ENCODE measurements around the gene IL1RL2. TPM values are rescaled to one million over a fixed set of nuclear protein-coding genes. Genes with fewer than 3 reads are reported as not detected.

Gene IL1RL2
- 0.20 and 0.22 TPM in 2 replicates for total RNA-seq

DNA sequence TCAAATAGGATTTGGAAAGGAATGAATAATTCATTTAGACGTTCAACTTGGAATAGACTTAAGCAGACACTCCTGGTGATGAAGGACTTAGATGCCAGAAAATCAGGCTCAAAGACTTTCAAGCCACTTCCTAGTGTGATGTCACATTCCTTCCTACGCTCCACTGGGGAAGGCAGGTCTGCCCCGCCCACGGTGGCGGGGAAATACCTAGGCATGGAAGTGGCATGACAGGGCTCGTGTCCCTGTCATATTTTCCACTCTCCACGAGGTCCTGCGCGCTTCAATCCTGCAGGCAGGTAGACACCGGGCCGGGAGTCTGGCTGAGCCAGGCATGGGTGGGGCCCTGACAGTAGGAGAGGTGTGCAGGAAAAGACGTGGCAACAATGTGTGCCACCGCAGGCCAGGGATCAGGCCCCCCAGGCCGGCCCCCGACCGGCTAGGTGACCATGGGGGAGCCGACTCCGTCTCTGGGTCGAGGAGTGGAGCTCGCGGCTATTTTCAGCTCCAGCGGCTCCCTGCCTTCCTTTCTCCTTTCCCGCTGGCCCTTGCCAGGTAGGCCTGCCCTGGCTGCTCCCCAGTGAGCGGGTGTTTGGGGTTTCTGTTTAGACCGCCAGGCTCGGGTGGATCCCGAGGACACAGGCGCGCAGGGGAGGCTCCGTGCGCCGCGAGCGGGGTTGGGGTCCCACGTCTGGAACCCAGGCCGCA lies at the start of gene IL1RL2:
Gene IL1RL2 (plus strand): TSS at position 233 of the 705 bp plus-strand sequence. CDS start 845 bp downstream, outside the sequence.
- DNase-seq (ENCODE audit: low read depth in 2 of 2): peak in 1 of 2 donors; percentile 27

DNA sequence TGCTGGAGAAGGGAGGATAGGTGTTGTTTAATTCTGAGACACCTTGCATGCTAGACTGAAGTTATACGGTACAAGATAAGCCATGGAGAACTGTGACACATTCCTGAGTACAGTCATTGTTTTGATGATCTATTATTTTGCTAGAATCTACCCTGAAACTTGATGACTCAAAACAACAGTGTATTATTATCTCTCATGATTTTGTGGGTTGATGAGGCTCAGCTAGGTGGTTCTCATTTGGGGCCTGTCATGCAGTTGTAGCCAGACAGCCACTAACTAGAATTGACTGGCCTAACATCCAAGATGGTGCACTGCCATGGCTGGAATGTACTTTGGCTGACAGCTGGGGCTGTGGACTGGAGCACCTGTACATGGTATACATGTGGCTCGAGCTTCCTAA lies 49.7 kb upstream of the IL1RL2 start:
- DNase-seq (ENCODE audit: low read depth in 2 of 2): no peak

DNA sequence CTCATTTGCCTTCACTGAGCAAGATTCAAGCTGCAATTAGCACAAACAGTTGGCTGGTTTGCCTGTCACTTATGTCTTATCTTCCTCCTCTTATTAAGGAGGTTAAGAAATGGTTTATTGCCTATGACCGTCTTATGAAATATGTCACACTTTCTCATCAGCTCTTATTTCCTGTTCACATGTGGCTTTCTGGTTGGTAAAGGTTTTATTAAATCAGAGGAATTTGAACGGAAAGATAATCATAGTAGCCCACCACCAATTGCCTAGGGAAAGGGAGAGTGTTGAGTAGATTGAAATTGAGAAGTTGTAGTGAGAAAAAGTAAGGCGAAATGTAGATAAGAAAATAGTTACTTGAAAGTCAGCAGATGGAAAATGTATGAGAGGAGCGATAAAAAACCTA lies 48.5 kb upstream of the IL1RL2 start:
- no peak for DNase-seq (ENCODE audit: low read depth in 2 of 2)

DNA sequence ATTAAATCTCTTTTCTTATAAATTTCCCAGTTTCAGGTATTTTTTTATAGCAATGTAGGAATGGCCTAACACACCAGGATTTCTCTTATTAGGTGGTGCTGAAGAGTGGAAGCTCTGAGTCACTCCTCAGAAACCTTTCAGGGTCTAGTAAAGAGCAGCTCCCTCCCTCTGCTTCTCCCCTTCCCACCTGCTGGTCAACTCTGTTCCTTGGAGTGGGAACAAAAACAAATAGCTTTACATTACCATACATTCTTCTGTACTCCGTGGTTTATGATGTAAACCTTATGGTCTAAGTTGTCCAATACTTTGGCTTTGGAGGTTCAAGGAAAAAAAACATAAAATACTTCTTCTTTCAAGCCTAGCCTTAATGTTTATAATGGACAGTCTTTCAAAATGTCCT lies 47.0 kb upstream of the IL1RL2 start:
- no peak for DNase-seq (ENCODE audit: low read depth in 2 of 2)

DNA sequence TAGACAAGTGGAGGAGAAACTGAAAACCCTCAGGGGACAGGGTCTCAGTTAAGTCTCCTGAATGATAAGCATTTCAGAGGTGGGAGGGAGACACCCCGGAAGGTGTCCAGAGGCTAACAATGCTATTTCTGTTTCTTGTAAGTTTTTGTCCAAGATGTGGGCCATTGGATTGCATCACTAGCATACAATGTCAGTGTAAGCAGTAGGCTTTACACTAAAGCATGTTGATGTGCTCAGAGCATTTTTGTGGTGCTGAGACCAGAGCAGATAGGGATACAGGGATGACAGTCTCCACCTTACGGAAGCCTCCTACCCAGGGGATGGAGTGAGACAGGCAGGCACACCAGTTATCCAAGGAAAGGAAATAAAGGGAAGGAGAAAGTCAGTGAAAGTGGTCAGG lies 46.4 kb upstream of the IL1RL2 start:
- DNase-seq (ENCODE audit: low read depth in 2 of 2): no peak

DNA sequence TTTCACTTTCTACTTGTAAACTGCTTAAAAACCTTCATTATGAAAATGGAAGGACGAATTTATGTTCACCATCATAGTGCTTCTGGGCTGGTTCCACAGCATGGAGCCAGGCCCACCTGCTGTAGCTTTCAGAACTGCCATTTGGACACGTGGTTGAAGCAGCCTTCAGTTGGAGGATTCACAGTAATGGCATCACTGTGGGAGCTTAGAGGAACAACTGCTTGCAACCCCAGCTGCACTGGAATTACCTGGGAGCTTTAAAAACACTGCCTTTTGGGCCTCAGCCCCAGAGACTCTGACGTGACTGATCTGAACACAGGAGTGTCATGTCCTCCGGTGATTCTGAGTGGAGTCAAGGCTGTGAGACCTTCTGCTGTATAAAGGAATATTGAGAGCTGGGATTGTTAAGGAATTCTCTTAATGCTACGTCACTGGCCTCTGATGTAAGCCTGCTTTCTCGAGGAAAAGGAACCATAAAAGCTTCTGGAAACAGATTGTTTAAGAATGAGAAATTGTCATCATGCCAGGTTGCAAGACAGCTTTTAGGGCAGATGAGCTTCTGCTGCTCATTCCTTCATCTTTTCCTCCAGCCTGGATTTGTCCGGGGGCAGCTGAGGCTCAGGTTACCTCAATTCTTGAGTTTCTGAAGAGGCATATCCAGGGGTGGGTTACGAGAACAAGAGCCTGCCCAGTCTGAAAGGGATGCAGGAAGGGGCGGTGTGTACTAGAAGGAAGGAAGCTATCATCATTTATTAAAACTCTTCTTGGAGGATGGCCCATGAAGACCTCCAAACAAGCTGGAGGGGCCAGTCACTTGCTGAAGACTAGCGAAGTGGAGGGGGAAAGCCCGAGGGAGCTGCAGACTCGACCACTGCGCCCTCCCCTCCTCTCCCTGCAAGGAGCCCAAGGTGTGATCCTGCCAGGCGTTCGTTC lies 45.5 kb upstream of the IL1RL2 start:
- peak in 1 of 2 donors; percentile 72 for DNase-seq (ENCODE audit: low read depth in 2 of 2)

DNA sequence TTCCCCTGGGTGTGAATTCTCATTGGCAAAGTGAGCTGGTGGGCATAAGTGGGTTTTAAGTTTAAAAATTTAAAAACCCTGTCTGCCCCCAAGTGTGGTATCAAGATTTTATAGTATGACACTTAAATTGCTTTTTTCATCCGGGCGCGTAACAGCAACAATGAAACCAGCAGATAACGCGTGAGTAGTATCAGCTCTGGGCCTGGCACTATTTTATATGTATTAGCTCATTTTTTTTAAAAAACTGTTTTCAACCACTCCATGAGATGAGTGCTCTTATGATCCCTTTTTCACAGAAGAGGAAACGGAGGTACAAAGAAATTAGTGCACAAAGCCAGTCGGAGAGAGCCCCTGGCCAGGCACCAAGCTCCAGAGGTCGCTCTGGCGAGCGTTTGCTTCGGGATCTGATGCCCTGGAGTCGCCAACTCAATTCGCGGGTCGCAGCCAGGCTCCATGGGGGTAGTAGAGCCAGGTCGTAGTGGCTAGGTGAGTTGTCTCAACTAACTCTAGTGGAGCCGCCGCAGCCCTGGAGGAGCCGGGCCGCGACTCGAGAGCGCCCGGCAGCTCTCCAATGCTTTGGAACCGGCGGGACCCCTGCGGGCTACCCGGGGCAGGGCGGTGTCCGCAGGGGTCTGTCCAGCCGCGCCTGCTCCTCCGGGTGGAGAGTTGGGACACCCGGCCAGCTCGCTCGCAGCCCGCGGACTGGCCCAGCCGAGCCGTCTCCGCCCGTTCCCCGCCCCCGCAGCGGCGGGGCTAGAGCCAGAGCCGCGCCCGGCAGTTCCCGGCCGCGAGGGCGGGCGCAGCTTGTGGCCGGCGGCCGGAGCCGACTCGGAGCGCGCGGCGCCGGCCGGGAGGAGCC lies 44.6 kb upstream of the IL1RL2 start, which contains the start of gene IL1R1:
Gene IL1R1 (plus strand): TSS at position 777 of the 859 bp plus-strand sequence. CDS start 14,979 bp downstream, outside the sequence.
- DNase-seq (ENCODE audit: low read depth in 2 of 2): peak; percentile 79 to 89

DNA sequence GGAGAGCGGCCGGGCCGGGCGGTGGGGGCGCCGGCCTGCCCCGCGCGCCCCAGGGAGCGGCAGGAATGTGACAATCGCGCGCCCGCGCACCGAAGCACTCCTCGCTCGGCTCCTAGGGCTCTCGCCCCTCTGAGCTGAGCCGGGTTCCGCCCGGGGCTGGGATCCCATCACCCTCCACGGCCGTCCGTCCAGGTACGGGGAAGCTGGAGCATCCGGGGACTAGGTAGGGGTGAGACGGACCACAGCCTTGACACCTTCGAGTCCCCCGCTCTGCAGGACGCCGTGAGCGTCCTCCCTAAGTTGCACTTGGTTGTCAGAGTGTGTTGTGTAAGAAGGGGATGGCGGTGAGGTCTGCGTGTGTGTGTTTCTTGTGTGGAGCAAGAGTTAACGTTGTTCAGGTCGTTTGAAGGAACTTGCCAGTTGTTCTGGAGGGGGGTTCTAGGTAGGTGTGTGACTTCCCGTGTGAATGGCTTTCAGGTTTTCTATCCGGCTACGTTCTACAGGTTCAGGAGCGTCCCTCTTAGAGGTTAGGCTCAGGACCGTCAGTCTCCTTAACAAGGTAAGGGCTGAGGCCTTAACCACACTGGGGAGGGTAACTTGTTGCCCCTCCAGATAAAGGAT lies 43.9 kb upstream of the IL1RL2 start:
- DNase-seq (ENCODE audit: low read depth in 2 of 2): peak; percentile 51 to 54

DNA sequence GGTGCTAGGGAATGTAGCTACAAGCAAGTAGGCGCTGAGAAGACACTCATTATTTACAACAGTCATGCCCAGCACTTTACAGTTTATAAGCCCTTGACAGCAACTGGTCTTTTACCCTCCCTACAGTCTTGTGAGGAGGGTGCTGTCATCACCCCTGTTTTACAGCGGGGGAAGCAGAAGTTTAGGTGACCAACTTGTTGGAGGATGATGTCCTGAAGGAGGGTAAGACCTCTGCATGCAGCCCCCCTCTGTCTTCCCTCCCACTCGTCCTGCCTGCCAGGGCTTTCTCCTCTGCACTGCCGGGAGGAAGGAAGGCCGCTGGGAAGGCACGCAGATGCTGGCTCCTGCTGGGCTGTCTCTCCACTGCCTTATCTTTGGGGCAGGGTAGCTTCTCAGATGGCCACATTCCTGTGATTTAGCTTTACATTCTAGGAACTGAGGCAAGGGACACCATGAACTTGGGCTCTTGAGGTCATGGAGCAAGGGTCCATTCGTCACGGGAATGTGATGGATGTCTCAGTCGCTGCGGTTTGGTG lies 43.3 kb upstream of the IL1RL2 start:
- peak; percentile 57 to 61 for DNase-seq (ENCODE audit: low read depth in 2 of 2)

DNA sequence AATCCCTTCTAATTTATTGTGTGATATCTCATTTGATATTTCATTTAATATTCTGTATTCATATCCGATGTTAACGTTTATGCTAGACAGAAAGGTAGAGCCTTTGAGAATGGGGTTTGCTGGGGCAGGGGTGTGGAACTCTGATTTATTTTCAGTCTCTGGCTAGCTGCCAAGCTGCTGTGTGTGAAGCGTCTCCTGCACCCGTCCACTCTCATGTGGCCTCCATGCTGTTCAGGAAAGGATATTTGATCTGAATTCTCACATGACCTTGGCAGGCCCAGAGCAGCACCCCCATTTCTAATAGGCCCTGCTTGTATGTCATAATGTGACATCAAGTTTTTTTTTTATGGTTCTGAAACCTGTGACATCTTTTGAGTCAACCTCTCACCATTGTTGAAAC lies 42.7 kb upstream of the IL1RL2 start:
- peak; percentile 32 to 72 for DNase-seq (ENCODE audit: low read depth in 2 of 2)

DNA sequence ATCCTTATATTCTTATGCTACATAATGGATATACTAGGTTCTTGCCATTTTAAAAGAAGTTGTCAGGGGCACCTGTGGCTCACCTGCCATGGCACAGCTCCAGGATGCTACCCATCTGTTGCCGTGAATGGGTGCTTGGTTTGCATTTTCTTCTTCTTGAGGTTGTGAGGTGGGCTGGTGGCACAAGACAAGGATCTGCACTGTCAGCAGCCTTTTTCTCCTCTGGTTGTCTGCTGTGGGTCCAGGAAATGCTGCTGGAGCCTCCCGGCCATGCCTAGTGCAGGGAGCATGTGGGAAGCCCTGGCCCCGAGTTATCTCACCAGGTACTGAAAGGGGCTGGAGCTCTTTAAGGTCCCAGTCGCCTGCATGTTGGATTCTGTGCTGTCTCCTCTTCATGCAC lies 41.7 kb upstream of the IL1RL2 start:
- no peak for DNase-seq (ENCODE audit: low read depth in 2 of 2)

DNA sequence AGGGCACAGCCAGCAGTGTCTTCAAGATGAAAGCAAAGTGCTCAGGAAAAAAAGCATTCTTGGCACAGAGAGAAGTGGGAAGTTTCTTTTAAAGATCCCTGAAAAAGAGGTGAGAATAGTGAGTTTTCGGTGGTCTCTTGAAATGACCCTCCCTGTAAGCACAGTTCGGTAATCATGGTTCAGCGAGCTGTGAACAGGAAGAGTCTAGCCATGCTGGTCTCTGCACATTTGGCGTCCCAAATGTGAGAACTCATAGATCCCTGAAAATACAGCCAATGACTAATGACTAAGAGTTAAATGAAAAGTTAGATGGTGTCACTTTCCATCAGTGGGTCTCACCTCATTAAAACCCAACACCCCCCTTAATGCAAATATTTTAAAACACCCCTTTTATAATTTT lies 40.9 kb upstream of the IL1RL2 start:
- no peak for DNase-seq (ENCODE audit: low read depth in 2 of 2)

DNA sequence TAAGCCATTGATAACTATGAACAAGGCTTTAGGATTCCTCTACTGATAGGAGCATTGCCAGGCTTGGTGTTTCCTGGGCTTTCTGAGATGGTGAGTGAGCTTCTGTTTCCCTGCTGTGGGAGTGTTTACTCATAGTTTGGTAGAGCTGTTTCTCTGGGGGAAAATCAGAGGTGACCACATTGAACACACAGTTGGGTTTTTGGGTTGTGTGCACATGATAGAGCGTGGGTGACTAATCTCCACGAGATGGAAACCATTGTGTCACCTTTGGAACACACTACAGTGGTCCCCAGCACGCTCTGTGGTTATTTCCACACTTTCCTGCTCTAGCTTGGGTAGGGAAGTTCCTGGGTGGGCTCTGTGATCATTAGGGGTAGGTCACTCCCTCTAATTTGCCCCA lies 38.9 kb upstream of the IL1RL2 start:
- peak in 1 of 2 donors; percentile 31 for DNase-seq (ENCODE audit: low read depth in 2 of 2)

DNA sequence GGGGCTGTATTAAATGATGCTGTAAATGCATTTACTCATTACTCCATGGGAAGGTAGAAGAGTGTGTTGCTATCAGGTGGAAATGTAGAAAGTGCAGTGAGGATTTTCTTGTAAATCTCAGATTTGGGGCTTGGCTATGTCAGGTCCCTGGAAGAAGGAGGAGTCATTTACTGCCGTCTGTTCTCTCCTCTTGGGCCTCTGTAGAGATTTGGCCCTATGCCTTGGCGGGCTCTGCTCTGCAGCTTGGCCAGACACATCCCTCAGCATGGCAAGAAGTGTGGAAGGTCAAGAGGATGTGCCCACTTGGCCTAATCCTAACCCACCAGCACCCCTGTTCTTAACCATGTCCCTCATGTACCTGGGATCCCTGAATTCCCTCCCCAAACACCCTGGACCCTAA lies 37.6 kb upstream of the IL1RL2 start:
- no peak for DNase-seq (ENCODE audit: low read depth in 2 of 2)

DNA sequence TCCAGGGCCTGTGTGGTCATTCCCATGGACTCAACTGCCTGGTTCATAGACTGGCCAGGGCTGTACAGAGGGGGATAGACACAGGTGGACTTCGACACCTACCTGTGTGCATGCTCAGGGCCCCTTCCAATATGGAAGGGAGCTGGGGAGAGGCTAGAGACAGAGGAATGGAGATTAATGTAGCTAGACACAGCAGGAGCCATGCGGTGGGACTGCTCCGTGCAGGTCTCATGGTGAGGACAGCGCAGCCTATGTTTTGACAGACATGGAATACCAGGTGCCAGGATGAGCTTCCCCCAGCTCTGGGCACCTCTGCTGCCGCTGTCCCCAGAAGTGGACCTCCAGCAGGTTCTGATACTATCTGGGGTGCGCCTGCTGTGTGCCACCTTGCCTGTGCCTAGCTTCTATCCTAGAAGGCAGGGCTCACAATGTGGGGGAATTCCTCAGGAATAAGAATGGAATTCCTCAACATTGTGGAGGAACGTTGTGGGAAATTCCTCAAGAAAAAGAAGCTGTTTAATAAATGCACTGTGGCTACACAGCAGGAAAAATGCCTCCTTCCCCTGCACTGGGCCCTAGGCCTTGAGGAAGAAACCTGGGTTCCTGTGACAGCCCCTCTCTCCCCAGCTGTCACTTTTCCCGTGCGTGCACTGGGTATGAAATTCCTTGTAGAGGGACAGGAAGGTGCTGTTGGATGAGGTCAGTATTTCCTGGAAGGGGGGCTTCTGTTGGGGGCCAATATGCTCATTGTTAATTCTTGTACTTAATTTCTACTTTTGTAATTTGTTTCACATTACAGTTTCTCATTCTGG lies 37.0 kb upstream of the IL1RL2 start:
- DNase-seq (ENCODE audit: low read depth in 2 of 2): peak; percentile 33 to 71

DNA sequence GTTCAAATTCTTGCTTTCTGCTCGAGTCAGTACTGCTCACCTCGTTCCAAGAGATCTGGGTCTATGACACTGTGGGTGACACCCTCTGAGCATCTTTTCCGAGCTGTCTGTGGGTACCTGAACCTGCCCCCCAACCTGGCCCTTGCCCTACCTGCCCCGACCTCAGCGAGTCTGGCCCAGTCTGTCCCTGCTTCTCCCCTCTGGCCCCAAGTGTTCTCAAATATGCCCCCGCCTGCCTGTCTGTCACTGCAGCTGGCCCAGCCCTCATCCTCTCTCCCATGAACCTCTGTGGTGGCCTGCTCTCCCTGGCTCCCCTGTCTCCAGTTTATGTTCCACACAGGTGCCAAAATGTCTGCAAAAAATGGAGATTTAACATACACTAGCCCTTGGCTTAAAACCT lies 32.5 kb upstream of the IL1RL2 start:
- no peak for DNase-seq (ENCODE audit: low read depth in 2 of 2)

DNA sequence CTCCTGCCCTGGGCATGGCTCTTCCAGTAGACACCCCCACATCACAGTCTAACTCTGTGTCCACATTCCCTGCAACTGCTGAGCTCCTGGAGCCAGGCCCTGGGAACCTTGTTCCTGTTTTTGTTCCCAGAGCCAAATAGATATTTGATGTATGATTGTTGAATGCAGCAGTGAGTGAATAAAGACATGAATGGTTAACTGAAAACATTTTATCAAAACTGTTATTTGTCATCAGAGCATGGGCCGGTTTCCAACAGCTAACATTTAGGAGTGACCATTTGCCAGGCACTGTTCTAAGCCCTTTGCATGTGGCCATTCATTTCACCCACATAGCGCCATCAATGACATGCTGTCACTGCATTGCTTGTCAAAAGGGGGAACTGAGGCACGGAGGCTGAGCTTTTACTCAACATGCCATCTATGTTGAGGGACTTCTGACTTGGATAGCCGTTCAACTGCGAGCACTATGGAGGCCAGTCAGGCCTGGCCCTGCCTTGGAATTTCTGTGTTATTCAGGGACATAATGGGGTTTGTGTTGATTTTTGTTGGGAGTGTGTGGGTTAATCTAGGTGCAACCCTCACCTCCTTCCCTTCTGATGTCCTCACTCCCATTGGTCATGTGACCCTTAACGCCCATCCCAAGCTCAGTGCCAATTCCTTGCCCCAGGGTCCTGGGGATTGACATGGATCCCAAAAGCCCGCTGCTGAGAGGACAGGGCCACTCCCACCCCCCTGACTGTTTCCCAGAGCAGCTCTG lies 31.7 kb upstream of the IL1RL2 start:
- DNase-seq (ENCODE audit: low read depth in 2 of 2): no peak

DNA sequence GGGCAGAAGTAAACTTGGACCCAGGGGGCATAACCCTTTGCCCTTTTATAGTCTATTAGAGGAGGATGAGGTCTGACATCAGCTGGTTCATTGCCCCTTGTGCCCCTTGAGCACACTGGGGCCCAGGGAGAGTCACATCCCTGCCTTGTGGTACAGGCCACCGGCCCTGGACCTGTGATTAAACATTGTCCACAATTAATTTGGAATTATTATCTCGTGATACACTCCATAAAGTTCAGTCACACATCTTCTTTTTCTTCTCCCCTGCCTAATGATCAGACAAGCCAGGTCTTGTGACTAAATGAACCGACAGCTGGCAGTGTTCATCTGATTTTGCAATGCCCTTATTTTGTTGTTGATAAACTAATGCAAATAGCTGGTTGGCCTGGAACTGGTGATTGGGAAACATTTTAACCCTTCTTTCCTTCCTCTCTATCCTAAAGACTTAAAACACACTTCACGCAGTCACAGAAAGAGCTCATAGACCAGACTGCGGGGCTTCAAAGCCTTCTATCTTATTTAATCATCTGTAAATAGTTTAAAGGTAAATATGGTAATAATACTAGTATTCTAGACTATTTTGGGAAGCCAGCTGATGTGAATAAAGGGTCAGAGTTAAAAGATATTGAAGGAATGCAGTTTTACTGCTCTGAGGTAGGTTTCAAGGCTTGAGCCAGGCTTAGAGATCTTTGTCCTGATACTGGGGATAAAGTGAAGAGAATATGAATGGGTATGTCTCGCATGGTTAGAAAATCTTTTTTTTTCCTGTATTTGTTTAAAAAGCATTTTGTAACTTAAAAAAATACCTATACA lies 30.9 kb upstream of the IL1RL2 start:
- DNase-seq (ENCODE audit: low read depth in 2 of 2): no peak
